Hematopoietic multipotent progenitor cell (in vitro differentiated cells): ENCODE results near the gene UMODL1. TPM values are rescaled to one million over a fixed set of nuclear protein-coding genes. Genes with fewer than 3 reads are reported as not detected.

Experiments used
- DNase-seq, 3 donors: peaks; one replicate each; pipeline ENCODE4 v3.0.0-alpha.2; 2011 to 2015; ENCODE audit warnings: low read depth in 2 of 3, low spot score in 2 of 3
- total RNA-seq: library from RNA; depleted of rRNA; stranded (reverse); fragments of >200 nt; gene quantifications from one replicate; pipeline ENCODE4 v1.2.3, GENCODE V29; 2012

Gene UMODL1
- total RNA-seq, 1 donor: 2.4 TPM

GRCh38 chr21:42057851-42058437 lies 13.2 kb upstream of the UMODL1 start:
- no peak for DNase-seq

DNA sequence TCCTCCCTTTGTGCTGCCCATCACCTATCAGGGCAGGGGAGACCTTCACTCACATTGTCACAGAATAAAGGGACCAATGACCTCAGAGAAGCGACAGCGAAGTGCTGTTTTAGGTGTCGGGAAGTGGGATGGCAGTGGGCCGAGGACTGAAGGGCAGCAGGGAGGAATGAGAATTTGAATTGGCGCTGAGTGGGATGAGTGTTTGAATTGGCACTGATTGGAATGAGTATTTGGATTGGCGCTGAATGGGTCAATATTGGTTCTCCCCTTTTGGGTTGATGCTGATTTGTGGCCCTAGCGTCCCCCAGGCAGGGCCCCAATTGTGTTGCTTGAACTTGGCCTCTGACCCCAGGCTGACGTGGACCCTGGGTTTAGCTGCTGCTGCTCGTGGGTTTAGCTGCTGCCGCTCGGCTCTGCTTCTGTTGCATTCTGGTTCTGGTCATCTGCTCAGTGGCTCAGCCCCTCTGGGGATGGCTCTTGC lies 12.4 kb upstream of the UMODL1 start:
- no peak for DNase-seq

DNA sequence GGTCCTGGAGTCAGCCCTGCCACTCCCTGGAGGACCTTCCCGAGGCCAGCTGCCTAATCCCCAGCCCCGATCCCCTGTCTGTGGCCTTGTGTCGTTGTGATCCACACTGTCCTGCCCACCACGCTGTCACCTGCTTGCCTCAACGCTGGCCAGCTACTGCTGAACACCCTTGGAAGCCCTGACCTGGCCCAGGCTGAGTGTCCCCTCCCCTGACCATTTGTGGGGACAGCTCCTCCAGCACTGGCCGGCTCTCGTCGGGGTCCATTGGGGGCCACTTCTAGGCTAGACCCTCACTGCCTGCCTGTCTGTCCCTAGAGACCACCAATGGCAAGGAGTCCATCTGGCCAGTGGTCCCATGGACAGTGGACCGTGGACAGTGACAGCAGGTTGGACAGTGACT lies 12.0 kb upstream of the UMODL1 start:
- no peak for DNase-seq

GRCh38 chr21:42059721-42060120 lies 11.4 kb upstream of the UMODL1 start:
- no peak for DNase-seq

GRCh38 chr21:42060166-42060565 lies 11.0 kb upstream of the UMODL1 start:
- DNase-seq: no peak

DNA sequence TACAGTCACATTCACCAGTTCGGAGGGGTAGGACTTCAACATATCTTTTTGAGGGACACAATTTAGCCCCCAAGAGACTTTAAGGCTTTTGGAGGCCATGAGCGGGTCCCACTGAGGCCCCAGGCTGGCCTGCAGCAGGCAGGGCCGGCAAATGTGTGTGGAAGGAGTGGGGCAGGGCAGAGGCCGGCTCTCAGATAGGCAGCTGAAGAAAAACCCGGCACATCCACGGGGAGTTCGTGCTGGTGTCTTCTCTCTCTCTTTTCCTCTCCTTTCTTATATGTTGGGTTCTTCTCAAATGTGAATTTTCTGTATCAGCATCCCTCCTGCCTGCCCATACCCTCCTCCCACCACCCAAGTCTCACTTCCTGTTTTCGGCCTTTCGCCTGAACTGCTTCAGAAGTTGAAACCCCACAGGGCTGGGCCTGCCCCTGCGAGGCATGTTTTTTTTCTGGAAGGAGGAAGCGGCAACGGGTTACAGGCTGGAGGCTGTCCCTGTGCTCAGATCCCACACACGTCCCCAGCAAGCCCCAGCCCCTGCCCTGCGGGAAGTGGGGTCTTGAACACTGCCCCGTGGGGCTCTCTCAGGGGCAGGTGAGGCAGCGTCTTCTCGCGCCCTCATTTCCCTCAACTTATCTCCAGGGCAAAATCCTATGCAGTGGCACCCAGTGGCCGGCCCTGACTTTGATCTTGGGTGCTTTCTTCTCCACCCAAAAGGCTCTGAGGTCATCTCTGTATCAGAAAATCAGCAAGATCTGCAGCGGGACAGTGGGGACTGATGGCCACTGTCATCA lies 9.7 kb upstream of the UMODL1 start:
- peak in 2 of 3 donors; percentile 64 to 79 for DNase-seq

DNA sequence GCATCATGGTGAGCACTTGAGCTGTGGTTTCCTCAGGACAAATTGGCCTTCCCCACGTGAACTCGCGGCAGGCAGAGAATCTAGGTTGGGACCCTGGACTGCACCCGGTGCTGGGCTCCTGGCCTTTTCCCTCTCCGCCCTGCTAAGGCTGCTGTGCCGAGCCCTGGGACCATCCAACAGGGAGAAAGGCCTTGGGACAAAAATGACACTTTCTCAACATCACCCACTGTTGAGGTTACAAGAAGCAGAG lies 9.2 kb upstream of the UMODL1 start:
- no peak for DNase-seq

- peak; percentile 81 to 97 (median 95) for DNase-seq
These were observed 8.7 kb upstream of the UMODL1 start for GRCh38 chr21:42062236-42063022.

DNA sequence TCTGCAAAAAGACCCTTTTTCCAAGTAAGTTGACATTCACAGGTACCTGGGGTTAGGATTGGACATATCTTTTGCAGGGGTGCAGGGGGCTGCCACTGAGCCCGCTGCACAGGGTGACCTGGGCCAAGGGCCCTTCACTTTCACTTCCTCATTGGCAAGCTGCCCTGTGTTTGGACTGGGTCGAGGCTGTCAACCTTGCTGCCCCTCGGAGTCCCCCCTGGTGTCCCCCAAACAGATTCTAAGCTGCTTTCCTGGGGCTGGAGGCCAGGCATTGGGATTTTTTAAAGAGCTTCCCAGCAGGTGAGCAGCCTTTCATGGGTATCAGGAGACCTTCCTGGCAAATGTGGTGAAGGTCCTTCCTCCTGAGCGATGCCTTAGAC lies 7.9 kb upstream of the UMODL1 start:
- peak; percentile 14 to 59 (median 58) for DNase-seq

DNA sequence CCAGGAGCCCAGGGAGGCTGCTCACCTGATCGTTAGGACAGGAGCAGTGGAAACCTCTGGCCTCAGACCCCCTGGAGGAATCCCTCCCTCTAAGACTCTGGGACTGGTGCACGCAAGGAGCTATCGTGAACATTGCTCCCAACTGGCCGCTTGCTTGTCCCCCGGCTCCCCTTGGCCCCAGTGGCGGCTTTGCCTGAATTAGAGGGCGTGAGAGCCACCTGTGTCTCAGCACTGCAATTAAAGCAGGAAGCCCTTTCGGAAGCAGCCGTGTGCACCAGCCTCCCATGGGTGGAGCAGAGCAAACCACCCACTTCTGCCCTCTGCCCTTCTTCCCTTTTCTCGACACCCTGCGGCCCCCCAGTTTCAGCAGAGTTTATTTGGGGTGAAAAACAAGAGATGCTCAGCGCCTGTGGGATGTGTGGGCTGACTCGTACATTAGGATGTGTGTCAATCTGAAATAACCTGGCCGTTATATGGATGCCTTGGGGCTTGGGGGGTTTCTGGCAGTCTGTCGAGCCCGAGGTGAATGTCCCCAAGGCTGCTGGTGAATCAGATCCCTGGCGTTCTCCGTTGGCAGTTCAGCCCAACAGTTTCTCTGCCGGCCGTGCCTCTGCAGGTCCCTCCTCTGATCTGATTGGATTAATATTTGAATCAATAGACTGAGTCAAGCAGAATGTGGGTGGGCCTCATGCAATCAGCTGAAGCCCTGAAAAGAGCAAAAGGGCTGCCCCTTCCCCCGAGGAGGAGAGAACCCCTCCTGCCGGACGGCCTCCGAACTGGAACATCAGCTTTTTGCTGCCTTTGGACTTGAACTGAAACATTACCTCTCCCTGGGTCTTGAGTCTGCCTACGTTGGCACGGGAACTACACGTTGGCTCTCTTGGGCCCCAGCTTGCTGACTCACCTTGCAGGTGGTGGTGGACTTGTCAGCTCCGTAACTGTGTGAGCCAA lies 7.3 kb upstream of the UMODL1 start:
- DNase-seq: peak; percentile 36 to 89 (median 81)

DNA sequence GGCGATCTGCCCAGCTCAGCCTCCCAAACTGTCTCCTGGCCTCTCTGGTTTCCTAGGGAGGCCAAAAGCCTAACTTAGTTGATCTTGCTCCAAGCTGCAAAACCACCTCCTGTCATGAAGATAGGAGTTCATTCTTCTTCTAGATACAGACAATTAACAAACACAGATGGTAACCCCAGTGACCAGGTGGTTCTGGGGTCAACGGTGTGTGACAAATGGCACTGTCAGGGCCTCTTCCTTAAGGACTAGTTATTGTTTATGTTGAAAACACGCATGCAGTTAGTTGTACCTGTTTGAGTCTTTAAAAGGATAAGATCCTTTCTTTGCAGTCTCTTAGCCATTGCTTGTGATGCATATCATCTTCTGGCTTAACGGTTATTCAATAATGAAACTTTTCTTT lies 4.6 kb upstream of the UMODL1 start:
- DNase-seq: no peak

DNA sequence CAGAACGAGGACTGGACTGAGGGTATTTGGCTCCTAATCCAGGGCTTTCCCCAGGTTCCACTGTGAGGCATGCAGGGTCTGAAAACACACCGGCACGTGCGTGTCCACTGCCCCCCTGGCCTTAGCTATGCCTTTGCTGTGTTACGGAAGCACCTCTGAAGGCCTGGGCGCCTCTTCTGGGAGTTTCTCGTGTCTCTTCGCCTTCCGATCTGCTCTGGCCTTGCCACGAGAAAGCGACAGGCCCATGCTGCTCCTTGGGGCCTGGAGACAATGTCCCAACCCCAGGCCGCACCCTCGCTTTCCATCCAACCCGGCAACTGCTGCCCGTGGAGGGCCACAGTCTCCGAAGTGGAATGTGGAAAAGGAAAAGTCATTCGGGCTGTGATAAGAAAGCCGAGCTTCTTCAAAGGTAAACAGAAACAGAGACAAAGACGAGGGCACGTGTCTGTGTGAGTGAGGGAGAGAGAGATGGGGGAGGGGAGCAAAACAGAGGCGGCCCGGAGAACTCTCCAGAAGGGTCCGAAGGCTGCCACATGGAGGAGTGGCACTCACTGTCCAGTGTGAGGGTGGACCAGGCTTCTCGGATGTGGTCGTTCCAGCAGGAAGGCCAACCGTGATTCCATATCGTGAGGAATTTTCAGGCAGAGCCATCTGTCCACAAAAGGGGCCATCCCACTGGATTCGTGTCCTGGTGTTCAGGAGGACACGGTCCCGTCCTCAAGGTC lies 3.4 kb upstream of the UMODL1 start:
- no peak for DNase-seq

DNA sequence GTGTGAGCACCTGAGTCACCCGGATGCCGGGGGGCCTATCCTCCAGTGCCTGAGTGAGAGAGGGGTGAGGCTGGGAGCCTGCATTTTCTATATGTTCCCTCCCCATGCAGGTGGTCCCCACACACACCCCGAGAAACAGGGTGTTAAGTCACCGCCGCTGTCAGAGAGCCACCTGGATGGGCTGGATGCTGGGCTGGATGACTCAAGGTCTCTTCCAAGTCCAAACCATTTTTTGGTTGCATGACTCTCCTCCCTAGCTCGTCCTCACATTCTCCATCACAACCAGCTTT lies 2.9 kb upstream of the UMODL1 start:
- no peak for DNase-seq

- no peak for DNase-seq
These were observed 2.5 kb upstream of the UMODL1 start for GRCh38 chr21:42068592-42068991.

DNA sequence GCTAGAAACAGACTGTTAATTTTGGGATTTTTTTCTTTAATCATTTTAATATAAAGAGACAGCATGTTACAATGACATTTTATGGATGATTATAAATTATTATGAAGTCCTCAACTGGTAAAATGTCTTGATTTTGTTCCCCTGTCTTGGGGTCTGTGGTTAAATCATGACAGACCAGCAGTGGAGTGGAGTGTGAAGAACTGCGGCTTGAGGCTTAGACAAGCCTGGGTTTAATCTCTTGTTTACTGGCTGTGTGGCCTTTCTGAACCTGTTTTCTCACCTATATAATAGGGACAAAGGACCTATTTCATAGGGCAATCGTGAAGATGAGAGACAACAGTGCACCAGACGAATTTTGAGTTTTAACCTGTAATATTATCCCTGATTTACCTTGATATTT lies 1.8 kb upstream of the UMODL1 start:
- no peak for DNase-seq

DNA sequence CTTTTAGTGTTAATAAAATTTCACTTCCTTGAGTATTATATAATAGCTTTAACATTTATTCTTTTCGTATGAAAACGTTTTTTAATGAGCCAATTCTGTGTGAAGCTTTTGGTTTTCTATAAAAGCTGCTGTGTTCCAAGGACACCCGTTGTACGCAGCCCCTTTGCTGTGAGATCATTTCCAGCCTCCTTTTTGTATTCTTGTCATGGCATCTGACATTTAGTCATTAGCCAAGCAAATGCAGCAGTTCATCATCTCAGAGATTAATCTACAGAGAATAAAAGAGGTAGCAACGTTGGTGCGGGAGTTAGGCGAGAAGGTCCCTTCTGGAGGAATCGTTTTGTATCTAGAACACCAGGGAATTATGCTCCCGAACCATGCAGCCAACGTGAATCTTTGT lies 1.3 kb upstream of the UMODL1 start:
- DNase-seq: no peak

DNA sequence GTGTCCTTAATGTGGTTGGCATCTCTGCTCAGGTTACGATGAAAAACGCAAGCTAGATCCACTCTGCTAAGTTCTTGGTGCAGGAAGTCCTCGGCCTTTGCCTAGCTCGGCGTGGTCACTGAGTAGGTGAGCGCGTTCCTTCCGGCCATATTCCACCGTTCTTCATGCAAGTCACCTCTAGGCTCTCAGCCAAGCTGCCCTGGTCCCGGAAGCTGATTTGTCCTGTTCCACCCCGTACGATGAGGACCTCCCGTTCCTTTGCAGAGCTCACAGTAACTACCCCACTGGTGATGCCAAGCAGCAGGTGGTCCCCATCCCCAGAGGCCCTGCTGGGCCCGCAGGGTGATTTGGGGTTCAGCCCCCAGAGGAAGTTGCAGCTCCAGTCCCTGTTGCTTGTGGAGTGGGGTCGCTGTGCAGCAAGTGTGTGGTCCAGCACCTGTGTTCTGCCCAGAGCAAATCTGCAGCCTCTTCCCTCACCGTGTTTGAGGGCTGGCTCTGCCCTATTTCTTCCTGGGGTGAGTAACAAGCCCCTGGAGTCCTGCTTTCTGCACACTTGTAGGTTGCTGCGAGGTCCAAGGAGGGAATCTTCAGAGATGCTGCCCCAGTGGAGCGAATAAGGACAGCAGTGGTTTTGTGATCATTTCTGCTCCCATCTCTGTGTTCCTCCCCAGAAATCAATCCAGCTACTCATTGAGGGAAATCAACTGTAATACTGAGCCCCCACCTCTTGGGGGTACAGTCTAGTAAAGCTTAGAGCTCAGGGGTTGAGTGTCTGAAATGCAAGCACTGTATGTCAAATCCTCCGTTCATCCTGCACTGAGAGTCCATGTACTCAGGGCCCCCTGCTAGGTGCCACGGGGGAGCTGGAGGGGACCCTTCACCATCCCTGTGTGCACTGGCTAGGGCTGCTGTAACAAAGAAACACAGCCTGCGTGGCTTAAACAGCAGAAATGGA lies 2.3 kb downstream of the UMODL1 start:
- peak in 1 of 3 donors; percentile 45 for DNase-seq

DNA sequence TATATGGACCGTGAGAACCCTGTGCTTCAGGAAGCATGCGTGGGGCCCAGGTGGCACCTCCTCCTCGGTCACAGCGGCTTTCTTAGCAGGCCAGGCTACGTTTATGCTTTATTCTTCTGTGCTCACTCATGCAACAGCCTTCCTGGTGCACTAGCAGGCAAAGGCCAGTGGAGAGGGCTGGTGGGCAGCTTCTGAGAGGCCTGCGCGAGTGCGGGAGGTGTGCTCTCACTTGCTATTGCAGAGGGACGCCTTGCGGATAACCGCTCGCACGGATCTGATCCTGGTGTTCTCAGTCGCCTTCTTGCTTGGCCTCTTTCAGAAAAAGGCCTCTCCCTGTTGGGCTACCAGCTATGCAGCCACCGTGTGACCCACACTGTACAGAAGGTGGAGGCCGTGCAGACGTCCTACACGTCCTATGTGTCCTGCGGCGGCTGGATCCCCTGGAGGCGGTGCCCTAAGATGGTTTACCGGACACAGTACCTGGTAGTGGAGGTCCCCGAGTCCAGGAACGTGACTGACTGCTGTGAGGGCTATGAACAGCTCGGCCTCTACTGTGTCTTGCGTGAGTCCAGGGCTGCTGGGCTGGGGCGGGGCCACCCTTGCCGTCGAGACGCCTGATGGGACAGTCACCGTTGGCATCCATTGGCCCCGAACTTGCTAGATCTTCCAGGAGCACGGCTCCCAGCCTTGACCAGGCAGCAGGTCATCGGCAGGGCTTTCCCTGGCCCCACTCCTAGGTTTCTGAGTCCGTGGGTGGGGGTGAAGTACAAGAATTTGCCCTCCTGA lies 4.8 kb downstream of the UMODL1 start:
- no peak for DNase-seq
